Testis (tissue), 3 donors: ENCODE results near the gene DNAI4. TPM values are rescaled to one million over a fixed set of nuclear protein-coding genes. Genes with fewer than 3 reads are reported as not detected.

Experiments used
- DNase-seq: peaks from one replicate; pipeline ENCODE4 v3.0.0-alpha.2; 2019
- H3K27ac ChIP-seq, 2 donors: fragments of 200-600 bp; sonication (generic); one replicate each; pipeline ENCODE4 v1.5.1; 2019
- H3K27me3 ChIP-seq: fragments of 200-600 bp; sonication (generic); one replicate; pipeline ENCODE4 v1.5.1; 2019
- H3K36me3 ChIP-seq: fragments of 200-600 bp; sonication (generic); one replicate; pipeline ENCODE4 v1.5.1; 2017; ENCODE audit warnings: low read depth; ENCODE audit errors: missing control alignments
- H3K4me1 ChIP-seq: fragments of 200-600 bp; sonication (generic); one replicate; pipeline ENCODE4 v1.5.1; 2019
- H3K4me3 ChIP-seq, 2 donors: fragments of 200-600 bp; sonication (generic); one replicate each; pipeline ENCODE4 v1.5.1; 2017 to 2019
- H3K9me3 ChIP-seq: fragments of 200-600 bp; sonication (generic); one replicate; pipeline ENCODE4 v1.5.1; 2017
- POLR2A ChIP-seq: fragments of 450-650 bp; IDR thresholded peaks from one replicate; pipeline ENCODE4 v1.6.1; 2017; ENCODE audit warnings: antibody characterized with exemption, mild to moderate bottlenecking, moderate library complexity
- WGBS, 2 donors: methylation state at CpG; one replicate each; pipeline ENCODE4 v1.1.5; 2018; 5-methylcytosine and 5-hydroxymethylcytosine counted together
- intact Hi-C: fragments of 100-400 bp; cut with DNase I; formaldehyde crosslinking; loops from one replicate; pipeline ENCODE4 v1.15.1; 2023; ENCODE audit warnings: low total_unique reads
- polyA plus RNA-seq: library from polyadenylated mRNA; stranded (reverse); fragments of 350-450 nt; fragmentation: Illumina TruSeq; extraction: RNeasy Lipid Tissue Mini Kit (QIAGEN cat#74804); gene quantifications from one replicate; pipeline ENCODE4 v1.2.3, GENCODE V29; 2014; ENCODE audit warnings: low read depth, low replicate concordance; ENCODE audit not compliant: insufficient read depth
- total RNA-seq, 2 donors: library from RNA; depleted of rRNA; stranded (reverse); fragments of >200 nt; gene quantifications; one replicate each; pipeline ENCODE4 v1.2.3, GENCODE V29; 2016
- TF ChIP-seq, protein P1 (sequence below), 3 experiments: fragments of 450-650 bp in 2 of 3; fragments of 200-600 bp in 1 of 3; sonication (generic) in 1 of 3; IDR thresholded peaks; one replicate each; pipeline ENCODE4 v1.5.1; 2016 to 2019; ENCODE audit warnings: antibody characterized with exemption in 3 of 3, mild to moderate bottlenecking in 2 of 3, moderate library complexity in 1 of 3

The DNAI4 gene
- total and polyA plus RNA-seq, 3 donors from 2014 or later, result 21.7 to 56.7 (median 40.8) TPM

DNA sequence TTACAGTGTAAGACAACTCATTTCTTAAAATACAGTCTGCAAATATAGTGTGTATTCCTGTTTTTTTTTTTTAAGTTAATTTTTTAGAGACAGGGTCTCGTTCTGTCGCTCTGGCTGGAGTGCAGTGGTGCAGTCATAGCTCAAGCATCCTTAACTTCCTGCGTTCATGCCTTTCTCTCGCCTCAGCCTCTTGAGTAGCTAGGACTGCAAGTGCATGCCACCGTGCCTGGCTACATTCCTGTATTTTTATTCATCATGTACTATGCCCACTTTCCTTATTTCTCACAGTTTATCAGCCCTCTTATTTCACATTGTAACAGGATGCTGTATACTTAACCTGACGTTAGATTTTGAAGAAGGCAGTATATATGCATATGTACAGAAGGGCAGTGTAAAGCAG, 26.9 kb upstream of the DNAI4 start:
- no peak for DNase-seq
- Histone ChIP-seq H3K27me3 (no peaks in the 10 kb centered on the region), H3K4me1 (no peaks in the 10 kb centered on the region), H3K9me3 (no peaks in the 10 kb centered on the region), H3K4me3 (no peak overlapping the region), H3K27ac (no peak overlapping the region), H3K36me3 (no peaks in the 10 kb centered on the region)
- intact Hi-C loops, result no loop called here
- no peak for TF ChIP-seq POLR2A
- TF ChIP-seq, protein P1, sequence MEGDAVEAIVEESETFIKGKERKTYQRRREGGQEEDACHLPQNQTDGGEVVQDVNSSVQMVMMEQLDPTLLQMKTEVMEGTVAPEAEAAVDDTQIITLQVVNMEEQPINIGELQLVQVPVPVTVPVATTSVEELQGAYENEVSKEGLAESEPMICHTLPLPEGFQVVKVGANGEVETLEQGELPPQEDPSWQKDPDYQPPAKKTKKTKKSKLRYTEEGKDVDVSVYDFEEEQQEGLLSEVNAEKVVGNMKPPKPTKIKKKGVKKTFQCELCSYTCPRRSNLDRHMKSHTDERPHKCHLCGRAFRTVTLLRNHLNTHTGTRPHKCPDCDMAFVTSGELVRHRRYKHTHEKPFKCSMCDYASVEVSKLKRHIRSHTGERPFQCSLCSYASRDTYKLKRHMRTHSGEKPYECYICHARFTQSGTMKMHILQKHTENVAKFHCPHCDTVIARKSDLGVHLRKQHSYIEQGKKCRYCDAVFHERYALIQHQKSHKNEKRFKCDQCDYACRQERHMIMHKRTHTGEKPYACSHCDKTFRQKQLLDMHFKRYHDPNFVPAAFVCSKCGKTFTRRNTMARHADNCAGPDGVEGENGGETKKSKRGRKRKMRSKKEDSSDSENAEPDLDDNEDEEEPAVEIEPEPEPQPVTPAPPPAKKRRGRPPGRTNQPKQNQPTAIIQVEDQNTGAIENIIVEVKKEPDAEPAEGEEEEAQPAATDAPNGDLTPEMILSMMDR (IDR thresholded peaks at IDR 0.05), result no peak
- WGBS, 2 donors, result 84 to 91% methylated on average over 6 of the region's 6 CpGs

DNA sequence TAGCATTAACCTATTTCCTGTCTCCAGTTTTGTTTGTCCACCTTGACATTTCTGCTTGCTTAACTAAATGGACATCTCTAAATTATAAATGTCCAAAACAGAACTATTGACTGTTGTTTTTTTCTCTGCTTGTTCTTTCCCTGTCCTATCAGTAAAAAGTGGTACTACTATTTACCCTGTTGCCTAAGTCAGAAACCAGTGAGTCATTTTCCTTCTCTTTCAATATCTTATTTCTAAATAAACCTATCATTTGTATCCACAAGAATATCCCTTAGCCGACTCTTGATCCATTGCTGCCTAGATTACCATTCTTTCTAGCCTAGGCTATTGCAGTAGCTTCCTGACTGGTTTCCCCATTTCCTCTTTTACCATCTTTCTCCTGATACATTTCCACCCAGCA, 22.6 kb upstream of the DNAI4 start:
- Histone ChIP-seq H3K36me3 (no peaks in the 10 kb centered on the region), H3K27ac (no peak overlapping the region), H3K4me3 (no peak overlapping the region), H3K4me1 (peaks cover 14% of the 10 kb centered on the region), H3K9me3 (no peaks in the 10 kb centered on the region), H3K27me3 (no peaks in the 10 kb centered on the region)
- DNase-seq, result no peak
- intact Hi-C loops, result no loop called here
- TF ChIP-seq POLR2A, result no peak
- TF ChIP-seq, protein P1 (IDR thresholded peaks at IDR 0.05), result no peak
- WGBS, 2 donors, result 87 to 94% methylated on average over 1 of the region's 1 CpG

DNA sequence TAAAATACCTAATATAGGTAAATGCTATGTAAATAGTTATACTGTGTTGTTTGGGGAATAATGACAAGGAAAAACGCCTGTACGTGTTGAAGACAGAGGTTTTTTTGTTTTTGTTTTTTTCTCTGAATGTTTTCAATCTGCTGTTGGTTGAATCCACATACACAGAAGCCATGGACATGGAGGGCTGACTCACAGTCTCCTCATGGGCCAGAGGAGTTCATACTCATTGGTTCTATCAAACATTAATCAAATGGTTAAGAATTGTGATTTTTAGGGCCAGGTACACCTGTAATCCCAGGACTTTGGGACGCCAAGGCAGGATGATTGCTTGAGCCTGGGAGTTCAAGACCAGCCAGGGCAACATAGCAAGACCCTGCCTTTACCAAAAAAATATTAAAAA, 20.7 kb upstream of the DNAI4 start:
- intact Hi-C loops, result no loop called here
- H3K27me3 ChIP-seq, result no peaks in the 10 kb centered on the region
- DNase-seq, result no peak
- no peaks in the 10 kb centered on the region for H3K9me3 ChIP-seq
- WGBS, 2 donors, result 86 to 94% methylated on average over 3 of the region's 3 CpGs
- H3K4me3 ChIP-seq, result no peak overlapping the region
- H3K4me1 ChIP-seq, result peaks cover 14% of the 10 kb centered on the region
- no peaks in the 10 kb centered on the region for H3K36me3 ChIP-seq
- peak overlapping the region in 1 of 2 donors; percentile 79 for H3K27ac ChIP-seq
- no peak for TF ChIP-seq POLR2A
- TF ChIP-seq, protein P1 (IDR thresholded peaks at IDR 0.05), result no peak

DNA sequence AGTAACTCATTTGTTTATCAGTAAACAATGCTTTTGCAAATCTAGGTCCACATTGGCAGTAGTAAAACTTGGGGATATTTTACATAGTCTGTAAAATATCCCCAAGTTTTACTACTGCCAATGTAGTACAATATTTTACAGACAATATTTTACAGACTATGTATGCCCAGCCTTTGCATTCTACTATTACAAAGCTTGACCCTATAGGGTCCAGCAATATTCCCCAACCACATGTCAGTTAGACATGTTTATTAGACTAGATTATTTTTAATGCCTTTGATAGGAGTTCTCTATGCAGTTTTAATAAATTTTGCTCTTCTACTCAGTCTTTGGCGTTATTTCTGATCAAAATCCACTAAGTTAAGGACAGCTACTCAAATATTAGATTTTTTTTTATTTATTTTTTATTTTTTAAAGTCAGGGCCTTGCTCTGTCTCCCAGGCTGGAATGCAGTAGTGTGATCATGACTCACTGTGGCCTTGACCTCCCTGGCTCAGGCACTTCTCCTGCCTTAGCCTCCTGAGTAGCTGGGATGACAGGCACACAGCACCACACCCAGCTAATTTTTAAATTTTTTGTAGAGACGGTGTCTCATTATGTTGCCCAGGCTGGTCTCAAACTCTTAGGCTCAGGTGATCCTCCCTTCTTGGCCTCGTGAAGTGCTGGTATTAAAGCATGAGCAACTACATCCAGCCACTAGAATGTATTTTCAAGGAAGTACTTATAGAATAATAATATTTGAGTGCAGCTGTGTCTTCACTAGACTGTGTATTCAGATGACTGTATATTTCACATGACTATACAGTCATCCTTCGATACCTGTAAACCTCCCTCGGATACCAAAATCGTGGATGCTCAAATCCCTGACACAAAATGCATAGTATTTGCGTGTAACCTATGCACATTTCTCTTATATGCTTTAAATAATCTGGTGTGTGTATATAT, 19.9 kb upstream of the DNAI4 start:
- no peaks in the 10 kb centered on the region for H3K27me3 ChIP-seq
- H3K4me1 ChIP-seq, result peaks cover 14% of the 10 kb centered on the region
- 77% methylated on average over 7 of the region's 7 CpGs for WGBS, 2 donors
- H3K4me3 ChIP-seq, result no peak overlapping the region
- DNase-seq, result peak; percentile 81
- no peaks in the 10 kb centered on the region for H3K36me3 ChIP-seq
- peak overlapping the region in 1 of 2 donors; percentile 79 for H3K27ac ChIP-seq
- no peaks in the 10 kb centered on the region for H3K9me3 ChIP-seq
- TF ChIP-seq, protein P1 (IDR thresholded peaks at IDR 0.05), result no peak
- TF ChIP-seq POLR2A, result no peak
- intact Hi-C loops, result no loop called here
